Measurements from ENCODE around the gene CHAT. TPM values are rescaled to one million over a fixed set of nuclear protein-coding genes. Genes with fewer than 3 reads are reported as not detected.

Gene CHAT
- polyA plus RNA-seq, 1 donor (not counting 4 experiments of a cell fraction or from before 2014, with no cell fraction given): not detected

GRCh38 chr10:49694466-49694865 lies 80.6 kb downstream of the CHAT start:
- FAIRE-seq: no peak
- no peak overlapping the region for H2AFZ ChIP-seq (ENCODE audit: control insufficient read depth, low read length)

GRCh38 chr10:49696311-49696710 lies 82.5 kb downstream of the CHAT start:
- peaks cover 37% of the 10 kb centered on the region for H3K27me3 ChIP-seq (ENCODE audit: control insufficient read depth, extremely low read depth, insufficient read depth, low read length)
- FAIRE-seq: no peak
- TF ChIP-seq CTCF (optimal IDR thresholded peaks at IDR 0.05 in 1 of 3, IDR thresholded peaks at IDR 0.05 in 1 of 3, conservative IDR thresholded peaks at IDR 0.05 in 1 of 3; ENCODE audit: extremely low read depth in 1 of 3, insufficient read depth in 2 of 3, low read length in 3 of 3): no peak
- peak; percentile 31 for TF ChIP-seq EZH2 (IDR thresholded peaks at IDR 0.05; ENCODE audit: low read length)
- H3K4me1 ChIP-seq (ENCODE audit: control insufficient read depth, extremely low read depth, insufficient read depth, low read length): no peaks in the 10 kb centered on the region
- no peak overlapping the region for H3K4me3 ChIP-seq (ENCODE audit: control insufficient read depth in 2 of 3, extremely low read depth in 1 of 3, insufficient read depth in 2 of 3, low read depth in 1 of 3, low read length in 3 of 3)
- no peaks in the 10 kb centered on the region for H3K9me1 ChIP-seq (ENCODE audit: control insufficient read depth, extremely low read depth, insufficient read depth, low read length)
- dilution Hi-C loops (cut with MboI; ENCODE audit: extremely low pct_ligation_motif_present, low sequenced_read_pairs): no loop called here
- no peak overlapping the region for H3K4me2 ChIP-seq (ENCODE audit: control insufficient read depth, extremely low read depth, insufficient read depth, low read depth, low read length)
- no peaks in the 10 kb centered on the region for H3K36me3 ChIP-seq (ENCODE audit: control insufficient read depth in 2 of 2, extremely low read depth in 1 of 2, insufficient read depth in 2 of 2, low read length in 2 of 2)
- DNase-seq (ENCODE audit: low read depth, low spot score): no peak
- no peaks in the 10 kb centered on the region for H3K9me3 ChIP-seq (ENCODE audit: control insufficient read depth, low read depth, low read length)
- H2AFZ ChIP-seq (ENCODE audit: control insufficient read depth, low read length): no peak overlapping the region
- no peaks in the 10 kb centered on the region for H4K20me1 ChIP-seq (ENCODE audit: control insufficient read depth, extremely low read depth, insufficient read depth, low read length)
- H3K27ac ChIP-seq (ENCODE audit: control insufficient read depth, insufficient read depth, low read length): no peak overlapping the region
- H3K9ac ChIP-seq (ENCODE audit: control insufficient read depth, extremely low read depth, insufficient read depth, low read length): no peak overlapping the region
- no peaks in the 10 kb centered on the region for H3K79me2 ChIP-seq (ENCODE audit: control insufficient read depth, insufficient read depth, low read length)

More at GRCh38 chr10:49694466-49694865, 80.6 kb downstream of the CHAT start:
- Histone ChIP-seq H3K4me2 (ENCODE audit: control insufficient read depth, extremely low read depth, insufficient read depth, low read depth, low read length) (no peak overlapping the region), H3K9me3 (ENCODE audit: control insufficient read depth, low read depth, low read length) (no peaks in the 10 kb centered on the region), H4K20me1 (ENCODE audit: control insufficient read depth, extremely low read depth, insufficient read depth, low read length) (no peaks in the 10 kb centered on the region), H3K27ac (ENCODE audit: control insufficient read depth, insufficient read depth, low read length) (no peak overlapping the region), H3K9ac (ENCODE audit: control insufficient read depth, extremely low read depth, insufficient read depth, low read length) (no peak overlapping the region), H3K27me3 (ENCODE audit: control insufficient read depth, extremely low read depth, insufficient read depth, low read length) (peaks cover 50% of the 10 kb centered on the region), H3K4me3 (ENCODE audit: control insufficient read depth in 2 of 3, extremely low read depth in 1 of 3, insufficient read depth in 2 of 3, low read depth in 1 of 3, low read length in 3 of 3) (no peak overlapping the region), H3K4me1 (ENCODE audit: control insufficient read depth, extremely low read depth, insufficient read depth, low read length) (no peaks in the 10 kb centered on the region), H3K36me3 (ENCODE audit: control insufficient read depth in 2 of 2, extremely low read depth in 1 of 2, insufficient read depth in 2 of 2, low read length in 2 of 2) (no peaks in the 10 kb centered on the region), H3K9me1 (ENCODE audit: control insufficient read depth, extremely low read depth, insufficient read depth, low read length) (no peaks in the 10 kb centered on the region), H3K79me2 (ENCODE audit: control insufficient read depth, insufficient read depth, low read length) (no peaks in the 10 kb centered on the region)
- dilution Hi-C loops (cut with MboI; ENCODE audit: extremely low pct_ligation_motif_present, low sequenced_read_pairs): no loop called here
- TF ChIP-seq CTCF (optimal IDR thresholded peaks at IDR 0.05 in 1 of 3, IDR thresholded peaks at IDR 0.05 in 1 of 3, conservative IDR thresholded peaks at IDR 0.05 in 1 of 3; ENCODE audit: extremely low read depth in 1 of 3, insufficient read depth in 2 of 3, low read length in 3 of 3): no peak
- no peak for TF ChIP-seq EZH2 (IDR thresholded peaks at IDR 0.05; ENCODE audit: low read length)
- DNase-seq (ENCODE audit: low read depth, low spot score): no peak
